ENCODE data around the gene PLEKHA3.

GRCh38 chr2:178496049-178496448, 15.8 kb downstream of the PLEKHA3 start:
- TF ChIP-seq GATA3 (IDR thresholded peaks at IDR 0.05; ENCODE audit: low read depth, low read length): no peak
- no peak for TF ChIP-seq GATA2 (IDR thresholded peaks at IDR 0.05; ENCODE audit: low read depth, low read length)

All from SH-SY5Y (cell line).